Glomerular visceral epithelial cell (primary cell): ENCODE data around the gene ATF7.
A peak's percentile ranks its signal among the peaks of the same experiment; 100 is the strongest.
"Not testable (repeated sequence)": the region's sequence is repeated elsewhere in the genome, so short reads cannot be mapped to it uniquely, and the experiment has no call there.

Experiments
- DNase-seq: peaks from one replicate; pipeline ENCODE4 v3.0.0-alpha.2; 2016; ENCODE audit errors: extremely low spot score

Gene ATF7

DNA sequence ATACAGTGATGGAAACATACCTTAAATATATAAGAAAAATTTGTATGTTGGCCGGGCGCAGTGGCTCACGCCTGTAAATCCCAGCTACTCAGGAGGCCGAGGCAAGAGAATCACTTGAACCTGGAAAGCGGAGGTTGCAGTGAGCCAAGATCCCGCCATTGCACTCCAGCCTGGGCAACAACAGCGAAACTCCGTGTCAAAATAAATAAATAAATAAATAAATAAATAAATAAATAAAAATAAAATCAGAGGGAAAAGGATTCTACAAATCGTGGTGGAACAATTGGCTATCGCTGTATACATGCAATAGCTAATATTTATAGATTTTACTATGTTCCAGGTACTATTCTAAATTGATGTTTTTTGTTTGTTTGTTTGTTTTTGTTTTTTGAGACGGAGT is 1.7 kb upstream of the ATF7 start:
- DNase-seq = no peak

DNA sequence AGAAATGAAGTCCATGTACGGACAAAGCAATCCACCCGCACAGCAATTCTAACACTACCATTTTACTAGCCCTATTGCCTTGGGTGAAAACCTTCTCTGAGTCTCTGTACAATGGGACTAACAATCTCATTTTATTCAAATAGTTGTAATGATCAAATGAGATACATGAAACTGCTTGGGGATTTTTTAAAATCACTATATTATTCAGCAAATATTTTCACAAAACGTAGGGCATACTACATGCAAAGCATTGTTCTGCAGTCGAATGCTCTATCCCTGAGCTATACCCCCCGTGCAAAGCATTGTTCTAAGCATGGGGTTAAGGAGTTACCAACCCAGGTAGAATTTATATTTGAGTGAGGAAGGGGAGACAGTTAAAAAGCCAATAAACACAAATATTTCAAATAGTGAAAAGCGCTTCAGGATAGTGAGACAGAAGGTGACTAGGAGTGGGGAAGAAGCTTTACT is 554 bp upstream of the ATF7 start:
- DNase-seq = no peak

DNA sequence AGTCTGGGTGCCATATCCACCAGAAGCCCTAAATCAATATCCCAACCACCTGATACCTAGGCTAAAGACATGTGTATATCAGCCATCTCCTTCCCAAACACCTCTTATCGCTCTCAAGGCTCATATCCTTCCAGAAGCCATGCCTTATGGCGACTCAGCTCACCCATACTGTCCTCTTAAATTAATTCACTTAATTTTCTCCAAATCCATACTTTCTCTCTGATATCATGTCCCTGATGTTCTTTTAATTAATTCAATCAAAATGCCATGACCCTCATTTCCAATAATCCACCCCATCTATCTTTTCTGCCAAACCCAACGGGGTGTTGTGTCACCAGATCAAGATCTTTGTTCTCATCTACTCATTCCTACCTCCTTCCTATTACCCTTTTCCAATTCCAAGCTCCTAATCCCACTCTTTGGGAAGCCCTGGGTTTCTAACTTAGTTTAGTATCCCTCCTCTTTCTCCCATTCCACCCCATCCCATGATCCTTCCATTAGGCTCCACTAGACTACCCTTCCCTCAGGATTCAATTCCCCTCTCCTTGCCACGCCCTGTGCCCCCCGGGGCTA is 723 bp downstream of the ATF7 start:
- no peak for DNase-seq

DNA sequence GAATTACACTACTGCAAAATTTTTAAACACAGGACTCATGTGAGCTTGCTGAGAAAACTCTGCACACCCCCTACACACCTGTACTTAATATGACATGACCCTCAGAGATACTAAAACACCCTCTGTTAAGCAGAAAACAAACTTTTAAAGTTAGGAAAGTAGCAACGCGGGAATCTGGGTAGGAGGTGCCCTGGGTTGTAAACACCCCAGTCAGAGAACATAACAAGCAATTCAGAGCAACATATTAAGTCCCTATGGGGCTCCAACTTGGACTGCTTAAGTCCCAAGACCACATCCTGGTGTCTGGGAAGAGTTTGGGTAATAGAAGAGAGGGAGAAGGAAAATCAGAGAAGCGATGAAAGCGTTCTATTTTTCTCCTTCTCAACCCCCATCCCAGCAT is 1.2 kb downstream of the ATF7 start:
- no peak for DNase-seq

DNA sequence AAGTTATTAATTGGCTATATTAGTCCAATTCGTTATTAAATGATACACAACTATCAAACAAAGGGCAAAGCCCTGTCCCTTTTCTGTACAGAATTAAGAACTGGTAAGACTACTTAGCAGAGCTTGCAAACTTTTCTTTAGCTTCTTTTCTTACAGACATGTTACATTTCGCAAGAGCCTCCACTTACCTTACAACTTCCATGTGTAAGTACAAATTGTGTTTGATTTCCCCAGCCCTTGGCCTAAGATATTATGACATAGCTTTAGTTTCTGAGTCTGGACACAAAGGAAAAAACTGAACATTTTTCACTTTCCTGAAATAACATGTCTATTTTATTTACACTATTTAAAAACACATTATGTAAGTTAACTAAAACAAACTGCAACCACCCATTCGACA is 1.7 kb downstream of the ATF7 start:
- no peak for DNase-seq

DNA sequence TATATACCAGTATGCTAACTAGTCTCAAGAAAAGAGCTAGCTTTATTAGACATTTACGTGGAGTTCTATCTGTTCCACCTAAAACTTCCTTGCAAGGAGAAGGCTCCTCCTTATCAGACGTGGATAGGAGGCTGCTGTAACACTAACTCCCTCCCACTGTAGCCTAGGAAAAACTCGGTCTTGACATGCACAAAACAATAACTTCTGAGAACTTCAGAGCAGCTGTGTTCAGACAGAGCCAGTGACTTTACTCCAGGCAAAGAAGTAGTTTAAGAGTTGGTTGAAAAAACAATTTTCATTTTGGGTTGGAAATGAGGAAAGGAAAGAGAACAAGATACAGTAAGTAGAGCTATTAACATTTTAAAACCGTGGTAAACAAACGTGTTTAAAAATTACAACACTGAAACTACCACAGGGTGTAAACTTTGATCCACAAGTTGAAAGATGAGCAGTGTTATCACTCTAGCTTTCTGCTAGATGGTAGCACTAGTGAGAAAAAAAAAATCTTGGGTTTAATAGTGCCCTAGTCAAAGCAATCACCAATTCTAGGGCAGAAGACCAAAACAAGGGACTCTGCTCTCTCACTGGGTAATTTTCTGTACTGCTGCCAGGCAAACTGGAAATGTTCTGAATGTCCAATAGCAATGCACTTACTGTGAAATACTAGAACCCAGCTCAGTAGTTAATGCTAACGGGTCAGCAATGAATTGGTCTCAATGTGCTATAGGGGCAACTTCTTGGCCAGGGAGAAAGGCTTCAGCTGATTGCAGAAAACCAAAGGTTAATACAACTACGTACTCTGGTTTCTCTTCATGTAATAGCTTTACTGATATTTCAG is 2.4 kb downstream of the ATF7 start:
- DNase-seq = peak; percentile 40

DNA sequence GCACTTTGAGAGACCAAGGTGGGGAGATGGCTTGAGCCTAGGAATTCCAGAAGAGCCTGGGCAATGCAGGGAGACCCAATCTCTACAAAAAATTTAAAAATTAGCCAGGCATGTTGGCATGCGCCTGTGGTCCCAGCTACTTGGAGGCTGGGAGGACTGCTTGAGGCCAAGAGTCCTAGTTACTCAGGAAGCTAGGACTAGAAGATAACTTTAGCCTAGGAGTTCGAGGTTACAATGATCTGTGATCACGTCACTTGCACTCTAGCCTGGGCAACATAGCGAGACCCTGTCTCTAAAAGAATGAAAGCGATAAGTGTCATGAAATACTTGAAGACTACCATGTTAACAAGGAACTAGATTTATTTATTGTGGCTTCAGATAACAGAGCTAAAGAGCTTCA is 3.5 kb downstream of the ATF7 start:
- no peak for DNase-seq

DNA sequence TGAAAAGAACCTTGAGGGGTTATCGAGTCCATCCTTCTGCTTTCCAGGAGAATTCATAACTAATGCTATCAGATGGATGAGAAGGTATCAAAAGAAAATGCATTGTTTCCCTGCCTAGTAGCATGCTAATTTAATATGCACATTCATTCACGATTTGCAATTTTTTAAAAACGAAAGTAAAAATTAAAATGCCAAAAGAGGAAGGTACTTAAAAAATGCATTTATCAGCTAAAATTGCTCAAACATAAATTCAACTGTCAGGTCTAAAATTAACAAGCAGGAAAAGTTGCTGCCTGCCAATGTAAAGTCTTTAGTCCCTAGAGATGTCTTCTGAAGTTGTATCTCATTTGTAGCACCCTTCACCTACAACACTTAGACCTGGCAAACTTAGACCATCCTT is 7.9 kb downstream of the ATF7 start:
- no peak for DNase-seq

DNA sequence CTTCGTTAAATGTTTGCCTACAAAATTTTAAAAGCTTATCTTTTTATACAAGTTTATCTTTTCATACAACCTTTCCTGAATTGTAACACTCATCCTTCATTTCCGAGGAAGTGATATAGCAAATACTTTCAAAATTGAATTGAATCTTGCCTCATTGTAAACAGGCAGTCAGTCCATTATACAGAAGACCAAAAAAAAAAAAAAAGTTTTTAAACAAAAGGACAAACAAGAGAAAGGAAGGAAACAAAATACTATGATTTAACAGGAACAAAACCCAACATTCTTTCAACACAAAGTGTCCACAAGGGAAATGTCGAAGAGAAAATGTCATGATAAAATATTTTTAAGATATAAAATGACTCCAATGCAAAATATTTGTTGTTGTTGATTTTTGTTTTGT is 8.5 kb downstream of the ATF7 start:
- DNase-seq = no peak

DNA sequence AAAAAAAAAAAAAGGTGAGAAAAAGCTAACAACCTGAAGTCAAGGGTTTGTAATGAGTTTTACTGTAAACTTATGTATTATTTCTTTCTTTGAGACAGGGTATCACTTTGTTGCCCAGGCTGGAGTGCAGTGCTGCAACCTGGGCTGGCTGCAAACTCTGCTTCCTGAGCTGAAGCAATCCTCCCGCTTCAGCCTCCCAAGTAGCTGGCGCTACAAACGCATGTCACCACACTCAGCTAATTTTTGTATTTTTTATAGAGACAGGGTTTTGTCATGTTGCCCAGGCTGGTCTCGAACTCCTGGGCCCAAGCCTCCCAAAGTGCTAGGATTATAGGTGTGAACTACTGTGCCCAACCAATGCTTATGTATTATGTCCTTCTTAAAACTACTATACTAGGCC is 9.2 kb downstream of the ATF7 start:
- no peak for DNase-seq

DNA sequence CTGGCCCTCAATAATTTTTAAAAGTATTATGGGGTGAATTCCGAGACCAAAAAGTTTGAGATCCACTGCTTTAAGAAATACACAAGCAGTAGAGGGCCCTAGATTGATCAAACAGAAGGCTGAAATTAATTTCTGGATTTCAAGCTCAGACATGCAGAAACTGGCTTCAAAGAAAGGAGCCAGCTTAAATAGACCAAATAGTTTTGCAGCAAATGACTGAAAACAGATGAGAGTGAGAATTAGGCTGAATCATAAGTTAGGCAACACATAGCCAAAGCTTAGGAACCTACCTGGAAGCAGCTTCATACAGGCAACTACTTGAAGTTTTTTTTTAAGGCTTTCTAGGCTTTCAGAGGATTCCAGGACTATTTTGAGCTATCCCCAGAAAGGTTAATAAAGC is 12.4 kb downstream of the ATF7 start:
- no peak for DNase-seq

DNA sequence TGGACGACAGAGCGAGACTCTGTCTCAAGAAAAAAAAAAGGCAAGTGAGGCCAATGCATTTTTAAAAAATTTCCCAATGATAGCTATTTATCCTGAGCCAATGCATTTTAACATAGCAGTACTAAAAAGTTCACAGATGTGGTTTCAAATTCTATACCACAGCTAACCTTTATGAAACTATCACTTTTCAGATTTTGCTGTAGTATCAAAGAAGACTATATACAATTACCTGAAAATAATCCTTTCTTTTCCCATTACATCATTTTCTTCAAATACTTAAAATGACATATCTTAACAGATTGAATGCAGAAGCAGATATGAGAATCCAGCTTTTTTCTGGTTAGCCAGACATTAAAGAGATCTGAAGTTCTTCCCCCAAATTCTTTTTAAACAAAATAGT is 13.2 kb downstream of the ATF7 start:
- no peak for DNase-seq

DNA sequence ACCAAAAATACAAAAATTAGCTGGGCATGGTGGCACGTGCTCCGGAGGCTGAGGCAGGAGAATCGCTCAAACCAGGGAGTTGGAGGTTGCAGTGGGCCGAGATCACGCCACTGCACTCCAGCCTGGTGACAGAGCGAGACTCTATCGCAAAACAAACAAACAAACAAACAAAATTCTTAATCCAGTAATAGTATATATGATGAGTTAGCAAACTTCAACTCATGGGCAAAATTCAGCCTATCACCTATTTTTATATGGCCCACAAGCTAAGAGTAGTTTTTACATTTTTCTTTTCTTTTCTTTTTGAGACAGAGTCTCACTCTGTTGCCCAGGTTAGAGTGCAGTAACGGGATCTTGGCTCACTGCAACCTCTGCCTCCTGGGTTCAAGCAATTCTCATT is 14.9 kb downstream of the ATF7 start:
- DNase-seq = no peak

DNA sequence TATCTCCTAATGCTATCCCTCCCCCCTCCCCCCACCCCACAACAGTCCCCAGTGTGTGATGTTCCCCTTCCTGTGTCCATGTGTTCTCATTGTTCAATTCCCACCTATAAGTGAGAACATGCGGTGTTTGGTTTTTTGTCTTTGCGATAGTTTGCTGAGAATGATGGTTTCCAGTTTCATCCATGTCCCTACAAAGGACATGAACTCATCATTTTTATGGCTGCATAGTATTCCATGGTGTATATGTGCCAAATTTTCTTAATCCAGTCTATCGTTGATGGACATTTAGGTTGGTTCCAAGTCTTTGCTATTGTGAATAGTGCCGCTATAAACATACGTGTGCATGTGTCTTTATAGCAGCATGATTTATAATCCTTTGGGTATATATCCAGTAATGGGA is 19.5 kb downstream of the ATF7 start:
- not testable (repeated sequence) for DNase-seq

DNA sequence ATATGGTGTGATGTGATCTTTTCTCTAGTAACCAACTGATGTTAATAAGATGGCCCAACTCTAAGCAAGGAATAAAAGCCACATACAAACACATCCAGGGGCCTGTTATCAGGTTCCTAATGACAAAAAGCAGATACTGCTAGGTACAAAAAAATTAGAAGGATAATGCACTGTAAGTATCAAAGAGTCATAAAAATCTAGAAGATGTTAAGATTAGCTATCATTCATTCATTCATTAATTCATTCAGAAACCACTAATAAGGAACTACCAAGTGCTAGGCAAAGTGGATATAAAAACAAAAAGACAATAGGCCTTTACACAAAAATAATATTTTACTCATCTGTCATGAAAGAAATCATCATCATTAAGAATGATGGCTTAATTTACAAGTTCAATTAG is 21.6 kb downstream of the ATF7 start:
- DNase-seq = no peak

DNA sequence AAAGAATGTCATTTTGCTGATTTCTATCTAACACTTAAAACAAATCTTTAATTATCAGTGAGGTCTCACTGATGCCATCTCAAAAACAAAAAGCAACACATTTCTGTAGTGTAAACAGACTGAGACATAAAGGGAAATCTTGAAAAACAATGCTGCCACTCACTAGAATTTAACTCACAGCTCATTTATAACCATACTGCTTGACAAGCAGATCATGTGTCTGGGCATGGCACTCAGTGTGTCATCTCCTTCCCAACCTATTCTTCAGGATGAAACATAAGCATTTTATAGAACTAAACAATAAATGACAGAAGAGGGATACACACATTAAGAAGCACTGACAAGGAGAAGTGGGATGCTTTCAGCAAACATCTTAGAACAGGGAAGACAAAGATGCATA is 22.4 kb downstream of the ATF7 start:
- DNase-seq = no peak

DNA sequence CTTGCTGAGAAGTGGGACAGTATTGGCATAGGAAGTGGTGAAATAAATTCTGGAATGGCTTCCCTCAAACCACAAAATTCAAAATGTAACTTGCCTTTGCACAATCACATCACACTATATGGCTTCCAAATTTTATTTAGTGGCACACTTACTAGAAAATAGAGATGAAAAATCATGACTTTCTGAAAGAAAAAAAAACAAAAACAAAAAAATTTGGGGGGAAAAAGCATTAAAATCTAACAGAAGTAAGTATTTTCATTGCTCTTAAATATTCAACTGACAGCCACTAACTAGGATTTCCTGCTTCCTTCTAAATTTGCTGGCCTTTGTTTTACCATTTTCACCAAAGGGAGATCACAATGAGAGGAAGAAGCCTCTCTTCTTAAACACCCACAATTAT is 23.0 kb downstream of the ATF7 start:
- no peak for DNase-seq

DNA sequence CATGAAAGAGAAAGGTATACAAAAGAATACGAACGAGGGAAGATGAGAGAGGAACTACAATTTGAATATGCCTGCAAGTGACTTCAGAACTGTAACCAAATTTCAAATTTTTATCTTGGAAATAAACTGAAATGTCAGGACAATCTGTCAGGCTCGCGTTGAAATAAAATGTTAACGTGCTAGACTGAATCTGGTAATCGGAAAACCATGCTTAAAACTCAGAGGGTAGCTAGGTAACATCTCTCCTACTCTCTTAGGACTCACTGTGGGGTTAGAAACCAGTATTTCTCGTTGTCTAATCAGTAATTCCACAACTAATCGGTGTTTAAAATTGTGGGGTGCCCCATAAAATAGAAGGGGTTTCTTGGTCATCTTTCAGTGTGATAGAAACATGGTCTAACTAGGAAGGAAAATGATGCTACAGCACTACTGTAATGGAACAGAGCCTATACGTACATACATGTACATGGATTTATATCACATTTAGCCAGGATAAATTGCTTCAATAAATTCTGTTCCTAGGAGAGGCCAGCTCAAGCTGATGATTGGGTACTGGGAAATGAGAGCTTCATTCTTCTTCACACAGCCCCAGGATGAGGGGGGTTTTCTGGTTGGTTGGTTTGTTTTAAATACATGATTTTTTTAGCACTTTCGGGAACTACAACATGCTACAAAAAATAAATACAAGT is 23.9 kb downstream of the ATF7 start:
- no peak for DNase-seq

DNA sequence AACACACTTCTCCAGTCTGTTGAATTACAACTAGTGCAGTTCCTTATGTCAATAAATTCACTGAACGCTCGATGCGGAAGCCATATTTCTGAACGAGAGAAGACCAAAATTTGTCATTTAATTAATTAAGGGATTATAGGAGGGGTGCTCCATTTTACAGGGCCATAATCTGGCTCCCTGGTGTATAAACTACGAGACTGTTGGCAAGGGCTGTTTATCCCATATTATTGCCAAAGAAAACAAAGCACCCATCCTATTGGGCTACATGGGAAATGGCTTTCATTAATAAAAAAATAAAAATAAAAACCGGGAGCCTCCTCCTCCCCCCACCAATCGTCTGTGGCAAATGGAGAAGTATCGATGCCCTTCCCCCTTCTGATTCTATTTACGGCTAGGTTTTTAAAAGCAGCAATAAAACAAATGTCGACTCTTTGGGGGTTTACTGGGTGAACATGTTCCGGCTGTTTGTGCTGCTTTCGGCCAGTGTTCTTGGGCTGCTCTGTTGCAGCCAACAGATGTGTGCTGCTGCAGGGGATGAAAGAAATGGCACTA is 24.8 kb downstream of the ATF7 start:
- DNase-seq = no peak

DNA sequence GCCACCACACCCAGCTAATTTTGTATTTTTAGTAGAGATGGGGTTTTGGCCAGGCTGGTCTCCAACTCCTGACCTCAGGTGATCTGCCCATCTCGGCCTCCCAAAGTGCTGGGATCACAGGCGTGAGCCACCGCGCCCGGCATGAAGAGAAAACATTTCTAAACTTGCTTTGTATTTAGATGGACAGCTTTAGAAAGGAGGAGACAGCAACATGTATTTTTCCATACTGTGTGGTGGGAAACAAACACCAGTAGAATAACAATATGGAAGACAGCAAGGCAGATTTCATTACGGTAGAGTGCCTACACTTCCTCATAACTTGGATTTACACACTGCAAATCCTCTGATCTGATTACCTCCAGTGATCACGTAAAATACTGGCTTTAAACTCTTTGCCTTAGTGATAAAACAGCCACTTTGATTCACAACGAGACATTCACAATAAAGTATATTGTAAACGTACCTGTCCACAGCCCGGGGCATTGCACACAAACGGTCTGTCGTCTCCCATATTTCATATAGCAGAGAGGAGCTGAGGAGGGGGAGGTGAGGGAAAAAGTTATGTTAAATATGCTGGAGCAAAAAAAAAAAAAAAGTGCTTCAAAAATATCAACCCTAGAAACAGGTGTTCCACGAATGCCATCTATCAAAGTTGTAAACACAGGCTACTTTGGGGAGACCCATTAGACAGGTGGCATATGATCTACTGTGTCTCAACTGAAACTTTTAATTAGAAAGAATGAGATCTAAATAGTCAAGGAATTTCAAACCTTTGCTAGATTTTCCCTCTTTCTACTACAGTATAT is 25.5 kb downstream of the ATF7 start:
- DNase-seq = no peak

DNA sequence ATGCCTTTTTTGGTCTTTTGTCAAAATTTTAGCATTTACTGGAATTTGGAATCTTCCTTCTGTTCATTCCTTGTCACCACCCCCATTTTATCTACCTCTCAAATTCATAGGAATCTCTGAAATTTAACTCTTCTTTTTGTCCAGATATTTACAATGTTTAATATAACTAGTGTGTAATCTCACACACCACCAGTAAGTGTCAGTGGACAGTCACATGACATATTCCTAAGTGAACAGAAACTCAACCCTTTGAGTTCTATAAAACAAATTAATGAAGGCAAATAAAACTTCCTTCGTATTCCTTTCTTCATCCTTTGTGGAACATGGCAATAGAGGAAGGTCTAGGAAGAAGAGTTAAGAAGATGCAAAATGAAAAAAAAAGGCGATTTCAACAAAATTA is 26.6 kb downstream of the ATF7 start:
- no peak for DNase-seq

DNA sequence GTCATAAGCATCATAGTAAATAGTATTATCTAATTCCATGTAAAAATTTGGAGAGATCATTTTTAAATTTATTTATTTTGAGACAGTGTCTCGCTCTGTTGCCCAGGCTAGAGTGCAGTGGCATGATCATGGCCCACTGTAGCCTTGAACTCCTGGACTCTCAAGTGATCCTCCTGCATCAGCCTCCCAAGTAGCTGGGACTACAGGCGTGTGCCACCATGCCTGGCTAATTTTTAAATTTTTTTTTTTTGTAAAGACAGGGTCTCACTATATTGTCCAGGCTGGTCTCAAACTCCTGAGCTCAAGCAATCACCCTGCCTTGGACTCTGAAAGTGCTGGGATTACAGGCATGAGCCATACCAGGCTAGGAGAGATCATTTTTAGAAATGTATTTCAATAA is 27.2 kb downstream of the ATF7 start:
- not testable (repeated sequence) for DNase-seq
